C4-2B (cell line): ENCODE data around the gene METTL15.
"Not testable (repeated sequence)": the region's sequence is repeated elsewhere in the genome, so short reads cannot be mapped to it uniquely, and the experiment has no call there.

Experiments
- H3K27ac ChIP-seq: fragments of 450-650 bp; 2 replicates; pipeline ENCODE4 v1.5.1; 2017
- ZFX ChIP-seq: fragments of 450-650 bp; IDR thresholded peaks from 2 replicates; pipeline ENCODE4 v1.6.1; 2017
- TF ChIP-seq, protein P1 (sequence below): fragments of 450-650 bp; conservative IDR thresholded peaks from 2 replicates; pipeline ENCODE4 v1.5.1; 2017; ENCODE audit warnings: mild to moderate bottlenecking

The METTL15 gene, protein sequence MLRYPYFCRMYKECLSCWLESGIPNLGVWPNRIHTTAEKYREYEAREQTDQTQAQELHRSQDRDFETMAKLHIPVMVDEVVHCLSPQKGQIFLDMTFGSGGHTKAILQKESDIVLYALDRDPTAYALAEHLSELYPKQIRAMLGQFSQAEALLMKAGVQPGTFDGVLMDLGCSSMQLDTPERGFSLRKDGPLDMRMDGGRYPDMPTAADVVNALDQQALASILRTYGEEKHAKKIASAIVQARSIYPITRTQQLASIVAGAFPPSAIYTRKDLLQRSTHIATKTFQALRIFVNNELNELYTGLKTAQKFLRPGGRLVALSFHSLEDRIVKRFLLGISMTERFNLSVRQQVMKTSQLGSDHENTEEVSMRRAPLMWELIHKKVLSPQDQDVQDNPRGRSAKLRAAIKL

DNA sequence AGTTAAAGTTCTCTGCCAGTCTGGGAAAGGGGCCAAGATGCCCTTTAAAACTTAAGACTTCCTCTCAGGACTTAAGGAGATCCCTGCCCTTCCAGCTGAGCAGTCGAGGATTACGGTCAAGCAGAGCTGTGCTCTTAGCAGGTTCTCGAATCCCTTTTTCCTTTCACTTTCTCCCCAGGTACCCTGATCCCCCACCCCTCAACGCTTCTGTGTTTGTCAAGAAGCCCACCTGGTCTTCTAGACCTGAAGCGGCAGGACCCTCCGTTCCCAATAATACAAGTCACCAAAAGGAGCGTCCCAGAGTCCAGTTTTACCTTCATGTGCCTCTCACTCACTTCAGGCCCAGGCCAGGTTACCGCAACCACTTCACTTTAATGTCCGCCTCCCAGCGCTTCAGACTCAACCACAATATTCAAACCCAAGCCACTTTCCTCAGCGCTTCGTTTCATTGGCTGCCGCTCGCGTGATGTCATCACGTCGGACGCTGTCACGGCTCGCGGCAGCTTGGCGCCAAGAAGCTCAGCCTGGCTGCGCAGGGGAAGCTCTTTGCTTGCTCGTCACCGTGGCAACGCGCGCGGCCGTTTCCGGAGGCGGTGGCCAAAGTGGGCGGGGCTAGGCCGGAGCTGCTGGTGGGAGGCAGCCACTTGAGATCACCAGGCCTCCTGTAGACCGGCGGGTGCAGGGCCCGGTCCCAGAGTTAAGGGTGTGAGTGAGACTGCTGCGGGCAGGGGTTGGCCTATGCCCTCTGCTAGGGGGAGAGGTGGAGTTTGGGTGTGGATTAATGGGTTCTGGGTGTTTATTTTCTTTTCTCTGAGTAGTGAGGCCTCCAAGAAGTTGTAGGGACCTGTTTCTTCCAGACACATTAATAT is at the start of gene METTL15, which contains the start of gene KIF18A:
Gene METTL15 (plus strand): TSS at position 639 of the 869 bp plus-strand sequence. CDS start 4,947 bp downstream, outside the sequence.
Gene KIF18A (minus strand): TSS at position 407 of the 869 bp plus-strand sequence. CDS start 10,209 bp downstream, outside the sequence.
- peak within 1 kb of the TSS; percentile 82 for H3K27ac ChIP-seq
- TF ChIP-seq, protein P1, sequence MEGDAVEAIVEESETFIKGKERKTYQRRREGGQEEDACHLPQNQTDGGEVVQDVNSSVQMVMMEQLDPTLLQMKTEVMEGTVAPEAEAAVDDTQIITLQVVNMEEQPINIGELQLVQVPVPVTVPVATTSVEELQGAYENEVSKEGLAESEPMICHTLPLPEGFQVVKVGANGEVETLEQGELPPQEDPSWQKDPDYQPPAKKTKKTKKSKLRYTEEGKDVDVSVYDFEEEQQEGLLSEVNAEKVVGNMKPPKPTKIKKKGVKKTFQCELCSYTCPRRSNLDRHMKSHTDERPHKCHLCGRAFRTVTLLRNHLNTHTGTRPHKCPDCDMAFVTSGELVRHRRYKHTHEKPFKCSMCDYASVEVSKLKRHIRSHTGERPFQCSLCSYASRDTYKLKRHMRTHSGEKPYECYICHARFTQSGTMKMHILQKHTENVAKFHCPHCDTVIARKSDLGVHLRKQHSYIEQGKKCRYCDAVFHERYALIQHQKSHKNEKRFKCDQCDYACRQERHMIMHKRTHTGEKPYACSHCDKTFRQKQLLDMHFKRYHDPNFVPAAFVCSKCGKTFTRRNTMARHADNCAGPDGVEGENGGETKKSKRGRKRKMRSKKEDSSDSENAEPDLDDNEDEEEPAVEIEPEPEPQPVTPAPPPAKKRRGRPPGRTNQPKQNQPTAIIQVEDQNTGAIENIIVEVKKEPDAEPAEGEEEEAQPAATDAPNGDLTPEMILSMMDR: no peak
- peak; percentile 72 for TF ChIP-seq ZFX

DNA sequence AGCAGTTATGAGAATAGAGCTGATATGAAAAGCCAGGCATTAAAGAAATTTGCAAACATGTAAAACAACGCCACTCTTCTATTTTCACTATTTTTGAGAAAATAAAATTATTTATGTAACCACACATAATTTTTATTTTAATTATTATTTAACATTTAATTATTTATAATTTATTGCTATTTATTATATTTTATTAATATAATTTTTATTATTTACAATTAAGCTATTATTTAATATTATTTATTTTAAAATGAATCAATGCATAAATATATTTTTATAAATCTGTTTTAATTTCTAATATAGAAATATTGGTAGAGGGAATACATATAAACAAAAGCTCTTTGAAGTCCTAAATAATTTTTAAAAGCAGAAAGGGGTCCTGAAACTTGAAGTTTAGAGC is 36.9 kb upstream of the METTL15 start:
- no peak for TF ChIP-seq ZFX
- TF ChIP-seq, protein P1: no peak
- H3K27ac ChIP-seq: no peak overlapping the region

DNA sequence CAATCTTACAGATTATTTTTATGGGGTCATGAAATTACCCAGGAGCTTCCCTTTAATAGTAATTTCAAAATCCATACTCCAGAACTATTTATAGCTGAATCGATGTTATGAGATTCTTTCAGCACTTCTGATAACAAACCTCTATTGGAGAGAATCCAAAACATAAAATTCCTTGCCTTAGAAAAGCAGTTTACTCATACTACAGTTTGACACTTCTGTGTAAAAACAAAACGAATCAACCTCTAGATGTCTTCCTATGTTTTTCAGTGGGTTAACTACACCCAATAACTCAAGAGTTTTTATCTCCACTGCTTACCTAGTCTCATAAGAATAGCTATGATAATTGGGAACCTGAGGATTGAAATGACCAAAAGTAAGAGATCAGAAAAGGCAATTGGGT is 35.9 kb upstream of the METTL15 start:
- no peak overlapping the region for H3K27ac ChIP-seq
- TF ChIP-seq, protein P1: no peak
- no peak for TF ChIP-seq ZFX

DNA sequence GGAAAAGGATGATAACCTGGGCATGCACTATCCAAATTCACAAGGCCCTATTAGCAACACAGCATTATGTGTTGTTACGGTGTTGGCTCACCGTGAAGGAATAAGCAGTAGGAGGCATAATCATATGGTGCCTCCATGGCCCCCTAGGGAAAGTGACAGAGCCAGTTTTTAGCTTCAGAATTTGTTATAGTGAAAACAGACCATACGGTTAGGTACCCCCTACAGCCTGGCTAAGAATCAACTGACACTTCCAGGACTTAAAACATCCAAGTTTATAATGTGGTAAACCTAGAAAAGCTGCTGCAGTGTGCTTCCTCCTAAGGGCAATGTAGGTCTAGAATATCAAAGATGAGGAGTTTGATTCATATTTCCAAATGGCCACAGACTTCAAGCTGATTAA is 30.7 kb upstream of the METTL15 start:
- no peak overlapping the region for H3K27ac ChIP-seq
- TF ChIP-seq, protein P1: no peak
- TF ChIP-seq ZFX: no peak

DNA sequence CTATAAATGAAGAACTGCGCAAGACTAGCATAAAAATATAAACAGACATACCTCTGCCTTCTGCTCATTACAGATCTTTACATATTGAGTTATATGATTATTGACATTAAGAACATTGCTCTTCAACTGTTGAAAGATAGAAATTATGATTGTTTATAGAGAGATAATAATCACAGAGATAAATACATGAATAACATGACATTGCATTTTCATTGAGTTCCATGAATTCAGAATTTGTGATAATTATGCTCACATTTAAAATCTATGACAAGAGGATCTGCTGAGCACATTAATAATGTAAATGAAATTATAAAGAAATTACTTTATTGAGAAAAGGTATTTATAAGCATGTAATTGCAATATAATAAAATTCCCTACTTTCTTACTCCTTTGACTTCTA is 25.1 kb upstream of the METTL15 start:
- TF ChIP-seq, protein P1: no peak
- TF ChIP-seq ZFX: no peak

DNA sequence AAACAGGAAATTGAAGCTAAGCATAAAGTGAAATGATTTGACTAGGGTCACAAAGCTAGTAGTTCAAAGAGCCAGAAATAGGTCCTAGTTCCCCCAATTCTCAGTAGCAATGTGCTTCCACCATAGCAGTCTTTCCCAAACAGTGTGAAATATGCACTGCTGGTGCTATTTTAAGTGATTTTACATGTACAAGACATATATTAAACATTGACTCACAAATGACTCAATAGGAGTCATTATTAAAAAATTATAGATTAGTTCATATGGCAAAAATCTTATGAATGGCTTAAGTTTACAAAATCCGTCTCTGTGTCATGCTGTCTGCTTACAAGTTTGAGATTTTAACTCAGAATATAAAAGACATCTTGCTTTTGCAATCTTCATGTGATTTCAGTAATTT is 21.6 kb upstream of the METTL15 start:
- TF ChIP-seq, protein P1: no peak
- no peak overlapping the region for H3K27ac ChIP-seq

More for the DNA sequence above, 25.1 kb upstream of the METTL15 start:
- no peak overlapping the region for H3K27ac ChIP-seq

DNA sequence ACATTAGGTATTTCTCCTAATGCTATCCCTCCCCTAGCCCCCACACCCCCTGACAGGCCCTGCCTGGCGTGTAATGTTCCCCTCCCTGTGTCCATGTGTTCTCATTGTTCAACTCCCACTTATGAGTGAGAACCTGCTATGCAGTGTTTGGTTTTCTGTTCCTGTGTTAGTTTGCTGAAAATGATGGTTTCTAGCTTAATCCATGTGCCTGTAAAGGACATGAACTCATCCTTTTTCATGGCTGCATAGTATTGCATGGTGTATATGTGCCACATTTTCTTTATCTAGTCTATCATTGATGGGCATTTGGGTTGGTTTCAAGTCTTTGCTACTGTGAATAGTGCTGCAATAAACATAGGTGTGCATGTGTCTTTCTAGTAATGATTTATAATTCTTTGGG is 21.0 kb upstream of the METTL15 start:
- H3K27ac ChIP-seq: not testable (repeated sequence)

DNA sequence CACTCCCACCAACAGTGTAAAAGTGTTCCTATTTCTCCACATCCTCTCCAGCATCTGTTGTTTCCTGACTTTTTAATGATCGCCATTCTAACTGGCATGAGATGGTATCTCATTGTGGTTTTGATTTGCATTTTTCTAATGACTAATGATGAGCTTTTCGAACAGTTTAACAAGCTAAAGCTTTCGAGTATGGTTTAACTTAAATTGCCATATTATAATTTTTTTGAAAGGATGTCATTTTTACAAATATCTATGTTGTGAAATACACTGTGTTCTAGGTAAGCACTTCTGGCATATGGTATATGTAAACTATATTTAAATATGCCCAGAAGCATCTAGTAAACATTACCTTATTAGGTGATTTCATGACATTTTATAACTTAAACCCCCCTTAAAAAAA is 20.5 kb upstream of the METTL15 start:
- not testable (repeated sequence) for H3K27ac ChIP-seq
